ENCODE data around the gene WNK4. TPM values are rescaled to one million over a fixed set of nuclear protein-coding genes. Genes with fewer than 3 reads are reported as not detected.

The WNK4 gene
- under 1 TPM in 3 of 4 donors, not detected in 1; 0.16 to 0.85 (median 0.19) TPM for total RNA-seq

- TF ChIP-seq, protein P1, sequence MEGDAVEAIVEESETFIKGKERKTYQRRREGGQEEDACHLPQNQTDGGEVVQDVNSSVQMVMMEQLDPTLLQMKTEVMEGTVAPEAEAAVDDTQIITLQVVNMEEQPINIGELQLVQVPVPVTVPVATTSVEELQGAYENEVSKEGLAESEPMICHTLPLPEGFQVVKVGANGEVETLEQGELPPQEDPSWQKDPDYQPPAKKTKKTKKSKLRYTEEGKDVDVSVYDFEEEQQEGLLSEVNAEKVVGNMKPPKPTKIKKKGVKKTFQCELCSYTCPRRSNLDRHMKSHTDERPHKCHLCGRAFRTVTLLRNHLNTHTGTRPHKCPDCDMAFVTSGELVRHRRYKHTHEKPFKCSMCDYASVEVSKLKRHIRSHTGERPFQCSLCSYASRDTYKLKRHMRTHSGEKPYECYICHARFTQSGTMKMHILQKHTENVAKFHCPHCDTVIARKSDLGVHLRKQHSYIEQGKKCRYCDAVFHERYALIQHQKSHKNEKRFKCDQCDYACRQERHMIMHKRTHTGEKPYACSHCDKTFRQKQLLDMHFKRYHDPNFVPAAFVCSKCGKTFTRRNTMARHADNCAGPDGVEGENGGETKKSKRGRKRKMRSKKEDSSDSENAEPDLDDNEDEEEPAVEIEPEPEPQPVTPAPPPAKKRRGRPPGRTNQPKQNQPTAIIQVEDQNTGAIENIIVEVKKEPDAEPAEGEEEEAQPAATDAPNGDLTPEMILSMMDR (IDR thresholded peaks at IDR 0.05; ENCODE audit: low read depth), result no peak
Measured at GRCh38 chr17:42779936-42780850, at the start of gene WNK4. WNK4 (plus strand) TSS chr17:42780610; CDS start chr17:42780699, 89 bp downstream.

DNA sequence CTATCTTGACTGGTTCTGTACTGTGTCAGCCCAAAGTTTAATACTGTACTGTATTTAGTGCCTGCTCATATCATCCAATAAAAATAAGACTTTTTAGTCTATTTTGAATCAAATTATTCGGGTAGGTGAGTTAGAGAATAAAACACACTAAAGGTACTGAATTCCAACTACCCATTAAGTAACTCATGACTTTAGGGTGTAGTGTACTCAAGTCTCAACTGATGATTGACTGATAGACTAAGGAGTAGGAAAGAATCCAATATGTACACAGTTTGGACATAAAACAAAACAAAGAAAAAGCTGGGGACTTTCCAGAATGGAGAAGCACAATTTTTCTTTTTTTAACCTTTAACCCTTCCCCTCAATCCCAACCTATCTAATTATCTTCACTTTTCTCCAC is 39.7 kb upstream of the WNK4 start:
- TF ChIP-seq, protein P1 (IDR thresholded peaks at IDR 0.05; ENCODE audit: low read depth), result no peak

DNA sequence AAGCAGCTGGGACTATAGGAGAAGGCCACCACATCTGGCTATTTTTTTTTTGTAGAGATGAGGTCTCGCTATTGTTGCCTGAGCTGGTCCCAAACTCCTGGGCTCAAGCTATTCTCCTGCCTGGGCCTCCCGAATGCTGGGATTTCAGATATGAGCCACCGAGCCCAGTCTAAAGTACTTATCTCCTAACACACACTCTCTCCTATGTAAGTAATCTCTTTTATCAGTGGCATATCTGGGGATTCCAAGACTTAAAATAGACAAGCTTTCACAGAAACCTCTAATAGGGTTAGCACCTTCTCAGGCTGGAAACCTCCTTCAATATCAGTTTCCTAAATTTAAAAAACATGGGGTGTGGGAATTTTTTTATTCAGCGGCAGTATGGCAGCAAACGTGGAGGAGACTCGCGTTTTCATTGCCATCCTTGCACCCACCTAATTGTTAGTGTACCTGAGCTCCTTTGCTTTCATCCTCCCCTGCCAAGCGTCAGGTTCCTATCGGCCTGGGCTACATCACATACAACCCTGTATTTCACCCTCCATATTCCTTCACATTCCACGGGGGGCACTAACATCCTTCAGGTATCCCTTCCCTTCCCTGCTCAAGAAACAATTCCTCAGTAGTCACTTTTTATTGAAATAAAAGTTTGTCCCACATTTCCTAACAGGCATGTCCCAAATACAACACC is 36.7 kb upstream of the WNK4 start:
- TF ChIP-seq, protein P1 (IDR thresholded peaks at IDR 0.05; ENCODE audit: low read depth), result no peak

DNA sequence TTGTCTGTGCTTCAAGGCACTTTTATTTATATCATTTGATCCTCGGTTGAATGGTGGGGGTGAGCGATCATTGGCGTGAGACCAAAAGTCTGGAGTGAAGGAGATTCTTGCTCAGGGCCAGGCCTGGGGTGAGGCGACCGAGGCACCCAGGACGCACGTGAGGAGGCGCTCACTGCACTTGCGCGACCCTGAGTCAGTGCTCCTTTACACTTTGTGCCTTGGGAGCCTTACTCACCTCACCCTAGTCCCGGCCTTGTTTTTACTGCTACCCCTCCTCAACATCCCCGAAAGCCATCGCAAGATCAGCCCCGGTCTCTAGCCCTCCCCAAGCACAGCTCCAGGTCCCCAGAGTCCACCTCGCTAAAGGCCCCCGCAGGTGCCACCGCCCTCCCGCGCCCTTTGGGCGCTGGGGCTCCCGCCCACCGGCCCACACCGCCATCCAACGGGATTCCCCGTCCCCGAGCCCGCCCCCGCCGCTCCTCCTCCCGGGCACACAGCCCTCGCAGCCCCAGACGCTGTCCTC is 36.1 kb upstream of the WNK4 start:
- TF ChIP-seq, protein P1 (IDR thresholded peaks at IDR 0.05; ENCODE audit: low read depth), result no peak

DNA sequence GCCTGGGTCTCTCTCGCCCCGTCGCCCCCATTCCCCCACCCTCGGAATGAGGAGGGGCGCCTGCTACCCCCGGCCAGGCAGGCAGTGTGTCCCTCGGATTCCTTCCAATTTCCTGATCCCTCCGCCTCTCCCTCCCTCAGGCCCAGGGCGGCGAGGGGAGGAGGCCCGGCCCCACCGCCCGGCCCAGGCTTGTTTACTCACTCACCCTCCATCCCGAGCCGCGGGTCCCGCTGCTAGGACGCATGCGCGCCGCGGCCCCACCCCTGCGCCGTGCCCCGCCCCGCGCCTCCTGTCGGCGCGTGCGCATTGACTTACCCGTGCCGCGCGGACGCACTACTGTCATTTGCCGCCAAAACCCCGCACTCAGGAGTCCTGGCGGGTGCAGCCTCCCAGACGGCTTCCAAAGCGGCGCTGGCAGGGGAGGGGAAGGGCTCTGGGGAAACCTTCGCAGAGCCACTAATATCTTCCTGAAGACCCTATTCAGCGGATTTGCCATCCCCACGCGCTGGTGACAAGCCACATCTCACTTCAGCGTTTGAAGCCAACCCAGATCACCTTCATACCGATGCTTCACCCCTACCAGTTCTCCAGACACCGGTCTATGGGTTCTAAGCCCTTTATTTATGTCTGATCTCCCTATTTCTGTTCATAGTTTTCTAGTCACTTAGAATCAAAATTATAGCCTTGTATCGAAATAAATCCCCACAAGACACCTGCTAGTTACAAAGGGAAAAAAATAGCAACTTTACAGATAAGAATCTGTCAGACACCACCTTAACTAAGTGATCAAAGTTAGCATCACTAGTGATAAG is 35.4 kb upstream of the WNK4 start, which contains the start of gene EZH1:
Gene EZH1 (minus strand): TSS at position 235 of the 812 bp plus-strand sequence. CDS start 16,099 bp downstream, outside the sequence.
- TF ChIP-seq, protein P1 (IDR thresholded peaks at IDR 0.05; ENCODE audit: low read depth), result no peak

GRCh38 chr17:42748202-42748907 is 32.1 kb upstream of the WNK4 start:
- TF ChIP-seq, protein P1 (IDR thresholded peaks at IDR 0.05; ENCODE audit: low read depth), result no peak

Measured in subcutaneous adipose tissue (tissue), 4 donors.